CD4-positive, alpha-beta T cell treated with Interleukin-21 for 1 hour (primary cell): ENCODE data around the gene RETREG1.

Source experiments
- DNase-seq: peaks from one replicate; pipeline ENCODE4 v3.0.0-alpha.2; 2020

Gene RETREG1

DNA sequence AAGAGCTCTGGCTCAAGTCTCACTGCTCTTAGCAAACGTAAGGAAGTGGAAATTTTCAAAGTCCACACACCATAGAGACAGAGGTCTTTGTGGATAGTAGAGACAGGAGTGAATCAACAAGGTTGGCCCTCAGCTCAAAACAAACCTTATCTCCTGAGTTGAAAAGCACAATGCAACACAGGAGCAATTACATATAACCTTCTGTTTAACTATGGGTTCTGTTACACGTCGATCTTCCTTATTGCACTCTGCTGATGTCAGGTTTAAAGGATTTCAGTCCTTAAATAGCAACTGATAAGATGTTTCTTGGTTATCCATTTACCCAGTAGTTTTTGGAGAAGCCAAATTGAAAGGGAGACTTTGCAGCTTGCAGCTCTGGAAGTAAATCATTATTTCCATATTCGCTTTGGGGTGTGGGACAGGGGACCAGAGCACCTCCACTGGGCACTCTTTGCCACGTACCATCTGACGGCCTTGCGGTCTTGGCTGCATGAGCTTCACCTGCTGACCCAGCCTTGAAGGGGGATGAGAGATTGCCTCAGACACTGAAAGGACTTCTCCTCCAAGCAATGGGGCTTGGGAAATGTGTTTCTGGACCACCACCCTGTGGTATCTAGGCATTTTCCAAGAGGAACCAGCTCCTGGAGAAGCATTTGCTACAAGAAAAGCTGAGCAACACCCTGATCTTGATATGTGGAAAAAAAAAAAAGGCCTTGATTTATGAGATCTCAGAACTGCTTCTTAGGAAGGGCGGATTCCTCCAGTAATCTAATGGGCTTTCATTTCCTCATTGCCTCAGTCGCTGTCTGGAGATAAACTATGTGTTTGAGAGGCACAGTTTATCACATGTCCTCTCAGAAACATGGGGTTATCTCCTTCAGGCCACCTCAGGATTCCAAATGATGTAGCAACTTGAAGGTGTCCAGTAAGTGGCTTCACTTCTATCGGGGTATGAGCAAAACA is 95.0 kb downstream of the RETREG1 start:
- DNase-seq = no peak

DNA sequence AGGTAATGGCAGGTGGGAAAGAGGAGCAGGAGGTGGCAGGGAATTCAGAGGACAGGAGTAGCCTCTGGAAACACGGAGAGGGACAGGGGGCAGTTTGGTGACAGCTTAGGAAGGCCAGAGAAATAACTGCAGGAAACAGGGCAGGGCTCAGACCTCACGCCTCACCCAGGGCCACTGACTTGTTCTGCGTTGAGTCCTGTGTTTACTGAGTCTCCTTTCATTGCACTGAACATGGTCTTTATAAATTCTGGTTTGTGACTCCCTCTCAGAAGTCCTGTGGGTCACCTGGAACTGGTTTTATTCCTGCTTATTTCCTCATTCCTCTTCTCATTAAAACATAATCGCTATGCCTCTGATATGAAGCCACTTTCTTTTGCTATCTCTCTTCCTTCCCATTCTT is 96.0 kb downstream of the RETREG1 start:
- DNase-seq = no peak

DNA sequence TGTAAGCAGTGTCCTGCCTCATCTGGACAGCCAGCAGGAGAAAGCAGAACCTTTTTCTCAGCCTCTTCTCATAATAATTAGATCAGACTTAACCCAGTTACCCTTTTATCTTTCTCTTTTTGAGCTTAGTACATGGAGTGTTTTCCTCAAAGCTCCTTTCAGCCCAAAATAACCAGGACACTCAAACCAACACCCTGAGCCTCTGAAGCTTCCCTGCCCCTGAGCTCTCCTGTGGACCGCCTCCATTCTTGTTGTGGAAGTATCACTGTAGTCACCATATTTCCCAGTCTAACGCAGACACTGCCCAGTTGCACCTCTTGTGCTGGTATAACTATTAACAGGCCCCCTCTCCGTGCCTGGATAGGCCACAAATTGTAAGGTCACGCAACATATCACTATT is 97.4 kb downstream of the RETREG1 start:
- DNase-seq = no peak

DNA sequence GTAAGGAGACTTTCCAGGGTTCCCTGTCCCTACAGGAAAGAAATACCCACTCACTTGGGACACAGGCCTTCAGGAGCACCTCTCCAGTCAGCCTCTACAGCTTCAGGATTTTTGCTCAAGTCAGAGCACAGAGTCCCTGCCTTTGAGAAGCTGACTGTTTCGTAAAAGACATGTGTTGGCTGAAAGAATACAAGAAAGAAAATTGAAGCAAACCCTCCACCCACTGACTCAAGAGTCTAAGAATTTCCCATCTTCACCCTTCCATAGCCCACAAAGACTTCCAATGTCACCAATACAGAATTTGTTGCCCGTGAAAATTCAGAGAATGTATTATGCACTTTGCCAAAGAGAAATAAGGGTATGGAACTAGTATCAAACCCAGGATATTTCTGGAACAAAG is 98.2 kb downstream of the RETREG1 start:
- no peak for DNase-seq

DNA sequence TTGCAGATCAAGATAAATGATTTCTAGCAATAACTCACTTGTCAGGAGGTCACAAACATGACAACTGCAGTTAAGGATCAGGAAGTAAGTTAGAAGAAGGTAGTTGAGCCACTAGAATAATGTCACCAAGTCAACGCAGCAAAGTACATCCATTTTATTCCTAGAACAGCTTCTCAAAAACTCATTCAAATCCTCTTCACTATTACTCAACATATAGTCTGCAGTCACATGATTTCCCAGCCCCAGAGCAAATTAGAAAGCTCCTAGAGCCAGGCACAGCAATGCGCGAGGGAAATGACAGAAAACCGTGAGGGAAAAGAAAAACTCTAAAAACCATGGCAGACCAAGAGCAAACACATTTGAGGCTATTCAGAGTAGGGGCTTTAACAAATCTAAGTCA is 101.3 kb downstream of the RETREG1 start:
- no peak for DNase-seq

DNA sequence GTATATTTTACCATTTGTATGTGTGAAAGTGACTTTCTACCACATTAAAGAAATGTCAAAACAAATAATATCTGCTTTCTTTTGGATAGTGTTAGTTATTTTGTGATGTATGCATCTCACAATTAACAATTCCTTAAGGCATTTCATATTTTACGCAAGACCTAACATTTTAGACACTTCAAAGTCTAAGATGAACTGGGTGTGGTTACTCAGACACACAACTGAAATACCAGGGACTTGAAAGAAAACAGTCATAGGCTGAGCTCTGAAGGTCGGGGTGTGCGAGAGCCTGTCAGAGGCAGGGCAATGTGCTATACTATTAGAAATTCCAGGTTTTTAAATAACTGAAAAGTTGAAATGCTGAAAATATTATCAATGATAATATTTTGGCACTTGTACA is 106.7 kb downstream of the RETREG1 start:
- DNase-seq = no peak

DNA sequence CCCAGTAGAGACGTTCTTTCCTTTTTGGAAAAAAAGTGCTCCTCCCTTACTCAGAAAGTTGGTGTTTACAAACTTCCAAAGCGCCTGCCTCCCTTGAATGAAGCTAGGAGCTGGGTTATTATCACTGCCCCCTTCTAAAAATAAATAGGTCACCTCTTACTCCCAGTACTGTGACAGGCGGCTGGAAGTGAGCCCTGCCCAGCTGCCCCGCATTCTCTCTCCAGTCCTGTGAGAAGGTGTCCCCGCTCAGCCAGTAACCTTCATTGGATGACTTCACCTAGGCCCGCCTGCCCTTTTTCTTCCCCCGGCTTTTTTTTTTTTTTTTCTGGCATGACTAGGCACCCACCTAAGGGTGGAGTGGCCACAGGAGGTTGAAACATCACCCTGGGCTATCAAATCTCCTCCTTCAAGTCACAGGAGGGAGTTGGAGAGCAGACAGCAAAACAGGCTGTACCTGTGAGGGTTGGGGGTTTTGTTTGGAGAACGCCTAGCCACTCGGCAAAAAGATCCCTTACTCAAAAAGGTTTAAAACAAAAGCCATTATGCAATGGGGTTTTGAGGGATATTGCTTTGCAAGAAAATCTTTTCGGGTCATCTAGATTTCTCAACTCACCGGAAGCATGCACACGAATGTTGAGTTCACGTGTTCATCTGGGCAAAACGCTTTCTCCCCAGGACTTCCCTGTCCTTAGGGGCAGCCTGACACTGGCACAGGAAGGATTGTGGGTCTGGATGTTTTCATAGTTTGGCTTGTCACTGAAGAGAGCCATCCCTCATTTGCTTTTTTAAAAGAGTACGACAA is 107.9 kb downstream of the RETREG1 start:
- no peak for DNase-seq

DNA sequence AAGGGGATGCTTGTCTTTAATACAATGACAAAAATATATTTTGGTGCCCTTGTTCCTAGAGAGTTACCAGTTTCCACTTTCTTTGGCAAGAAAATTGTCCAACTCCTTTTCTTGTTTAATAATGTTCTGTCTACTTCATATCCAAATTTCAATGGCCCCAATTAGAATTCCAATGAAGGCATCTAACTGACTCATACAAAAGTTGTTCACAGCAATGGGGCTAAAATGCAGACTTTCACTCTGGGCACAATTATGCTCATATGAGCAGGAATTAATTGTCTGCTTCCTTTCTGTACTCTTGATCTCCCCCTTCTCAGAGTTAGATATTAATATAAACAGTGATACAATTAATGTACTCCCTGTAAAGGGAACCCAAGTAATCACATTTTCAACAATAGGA is 109.1 kb downstream of the RETREG1 start:
- no peak for DNase-seq

DNA sequence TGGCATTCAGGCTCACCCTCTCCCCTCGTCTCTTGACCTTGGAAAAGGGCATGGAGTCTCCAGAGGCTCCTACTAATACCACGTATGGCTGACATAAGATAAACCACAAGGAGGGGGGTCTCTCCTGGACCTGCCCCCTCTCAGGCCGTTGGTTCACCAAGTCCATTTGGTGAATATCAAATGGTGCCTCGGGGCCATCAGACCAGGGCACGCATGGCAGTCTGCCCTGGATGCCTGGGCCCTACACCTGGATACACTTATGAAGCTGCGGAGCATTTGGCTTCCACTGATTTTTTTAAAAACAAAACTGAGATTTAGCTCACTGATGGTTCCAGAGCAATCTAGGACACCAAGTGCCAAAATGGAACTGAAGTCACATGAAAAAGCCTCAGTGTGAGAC is 110.9 kb downstream of the RETREG1 start:
- no peak for DNase-seq

DNA sequence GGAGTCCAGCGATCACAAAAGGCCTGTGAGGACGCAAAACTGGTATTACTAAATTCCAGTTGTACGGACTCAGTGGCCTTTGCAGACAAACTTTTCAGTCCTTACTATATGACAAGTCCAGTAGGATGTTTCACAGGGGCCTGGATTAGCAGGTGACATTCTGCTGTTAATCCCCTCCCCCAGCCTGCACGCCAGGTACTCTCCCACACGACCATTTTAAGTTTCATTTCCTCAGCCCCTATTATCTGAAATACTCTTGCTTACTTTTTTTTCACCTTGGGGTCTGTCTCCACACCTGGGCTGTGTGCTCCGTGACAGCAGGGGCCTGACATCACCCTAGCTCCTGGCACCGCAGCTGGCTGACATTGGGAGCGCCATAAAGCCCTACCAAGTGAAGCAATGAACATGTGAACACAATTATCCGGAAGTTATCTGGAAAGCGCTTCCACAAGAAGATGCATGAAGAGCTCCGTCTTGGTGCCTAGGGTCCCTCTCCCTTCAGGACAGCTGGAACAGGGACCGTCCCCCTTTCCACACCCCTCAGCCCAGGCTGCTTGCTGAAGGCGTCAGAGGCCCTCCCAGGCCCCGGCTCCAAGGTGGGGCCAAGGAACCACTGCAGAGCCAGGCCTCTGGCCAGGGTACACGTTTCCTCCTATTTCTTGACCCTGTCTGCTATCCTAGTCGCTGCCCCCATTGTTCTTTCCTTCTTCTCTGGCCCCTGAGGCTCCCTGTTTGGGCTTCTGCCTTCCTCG is 111.5 kb downstream of the RETREG1 start:
- no peak for DNase-seq

DNA sequence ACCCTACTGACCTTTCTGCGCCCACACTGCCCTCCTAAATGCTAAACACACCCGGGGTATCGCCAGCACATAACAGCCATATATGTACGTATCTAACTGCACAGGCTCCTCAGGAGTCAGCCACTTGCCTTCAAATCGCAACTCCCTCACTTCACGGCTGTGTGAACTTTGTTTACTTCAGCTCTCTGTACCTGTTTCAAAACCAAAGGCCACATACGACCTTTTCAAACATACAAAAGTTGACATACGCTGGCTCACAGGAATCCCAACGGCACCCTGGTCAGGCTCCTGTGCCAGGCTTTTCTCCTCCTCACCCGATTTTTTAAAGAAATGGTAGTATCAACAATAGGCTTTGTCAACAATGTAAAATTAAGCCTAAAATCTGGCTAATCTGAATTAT is 112.2 kb downstream of the RETREG1 start:
- DNase-seq = no peak

DNA sequence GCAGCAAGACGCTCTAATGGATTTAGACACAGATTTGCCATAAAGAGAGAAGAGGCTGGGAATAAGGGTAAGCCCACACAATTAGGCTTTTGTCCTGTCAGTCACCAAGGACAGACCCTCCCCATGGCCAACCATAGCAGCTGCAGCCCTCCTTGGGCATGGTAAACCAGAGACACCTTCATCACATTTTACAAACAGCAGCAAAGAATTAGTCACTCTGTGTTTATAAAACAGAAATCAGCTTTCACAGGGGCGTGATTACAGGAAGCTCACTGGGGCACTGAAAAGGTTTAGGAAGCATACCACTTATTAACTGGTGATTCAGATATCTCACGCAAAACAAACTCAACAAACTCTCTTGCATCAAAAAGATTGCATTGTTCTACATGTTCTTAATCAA is 113.9 kb downstream of the RETREG1 start:
- no peak for DNase-seq

DNA sequence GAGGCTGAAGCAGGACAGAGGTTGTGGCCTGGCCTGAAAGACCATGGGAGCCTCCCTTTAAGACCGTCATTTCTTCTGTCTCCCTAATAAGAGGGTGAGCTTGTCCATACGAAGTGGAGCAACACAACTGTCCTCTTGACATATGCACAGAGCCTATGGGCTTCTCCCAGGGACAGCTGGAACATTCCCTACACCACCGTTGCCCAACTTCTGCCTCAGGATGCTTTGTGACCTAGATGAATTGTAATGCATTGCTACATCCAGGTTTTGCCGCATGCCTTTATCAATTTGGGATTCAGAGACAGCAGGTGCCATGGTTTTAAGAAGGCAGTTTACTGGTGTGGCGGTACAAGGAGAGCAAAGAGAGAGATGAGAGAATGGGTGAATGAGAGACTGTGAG is 116.8 kb downstream of the RETREG1 start:
- no peak for DNase-seq

DNA sequence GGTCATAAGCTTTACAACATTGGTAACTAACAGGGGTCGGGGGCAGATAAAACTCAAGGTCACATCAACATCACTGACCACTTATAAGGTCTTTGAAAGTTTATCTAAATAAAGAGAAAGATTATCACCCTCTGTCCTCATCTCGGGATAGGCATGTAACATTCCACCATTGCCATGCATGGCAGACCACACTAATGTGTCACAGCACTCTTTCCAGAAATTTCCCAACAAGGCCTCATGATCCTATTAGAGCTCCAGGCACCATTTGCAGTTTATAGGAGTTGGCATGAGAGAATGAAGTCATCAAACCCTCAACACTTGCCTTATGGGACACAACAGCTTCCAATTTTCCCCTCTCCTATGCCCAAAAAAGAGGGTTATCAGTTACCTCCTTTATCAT is 119.3 kb downstream of the RETREG1 start:
- no peak for DNase-seq

DNA sequence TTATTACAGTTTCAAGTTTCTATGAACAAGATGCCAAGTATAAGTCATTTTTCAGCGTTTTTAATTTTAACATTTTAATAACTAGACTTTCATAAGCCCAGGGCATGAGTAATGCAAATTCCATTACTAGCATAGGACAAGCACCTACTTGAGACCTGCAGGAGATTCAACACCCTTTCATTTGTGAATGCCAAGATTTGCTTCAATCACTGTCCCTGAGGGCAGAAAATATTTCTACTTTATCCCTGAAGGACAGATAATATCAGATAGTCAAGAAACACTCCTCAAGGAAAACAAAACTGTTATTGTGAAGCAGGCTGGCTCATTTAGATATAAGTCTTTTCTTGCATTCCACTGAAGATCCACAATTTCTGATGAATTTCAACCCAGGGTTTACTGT is 123.5 kb downstream of the RETREG1 start:
- DNase-seq = no peak

DNA sequence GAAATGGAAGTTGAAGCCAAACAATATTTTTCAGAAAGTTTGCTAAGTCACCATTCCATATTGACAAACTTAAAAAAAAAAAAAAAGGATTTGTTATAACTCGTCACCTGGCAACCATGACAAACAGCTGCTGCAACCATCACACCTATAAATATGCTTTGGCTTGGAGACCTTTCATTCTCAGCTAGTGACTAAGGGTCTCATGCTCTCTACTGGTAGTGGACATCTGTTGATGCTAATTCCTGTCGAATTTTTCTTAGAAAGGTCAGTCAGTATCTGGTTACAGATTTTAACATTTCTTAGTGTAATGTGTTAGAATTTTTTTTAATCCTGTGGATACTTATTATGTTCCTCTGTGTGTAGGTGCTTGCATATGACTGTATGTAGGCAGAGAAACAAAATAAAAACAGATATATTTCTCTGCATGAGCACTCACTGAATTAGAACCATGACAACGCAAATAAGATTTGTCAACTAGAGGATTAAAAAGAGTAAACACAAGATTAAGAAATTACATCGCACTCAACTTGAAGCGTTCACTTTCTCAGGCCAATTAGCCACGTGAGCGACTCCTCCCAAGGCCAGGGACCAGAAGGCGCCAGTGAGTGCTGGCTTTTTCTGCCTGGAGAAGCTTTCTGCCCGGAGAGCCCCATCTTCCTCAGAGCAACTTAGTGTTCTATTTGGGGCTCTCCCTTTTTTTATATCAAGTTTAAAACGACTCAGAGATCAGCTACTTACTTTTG is 124.2 kb downstream of the RETREG1 start:
- DNase-seq = no peak

DNA sequence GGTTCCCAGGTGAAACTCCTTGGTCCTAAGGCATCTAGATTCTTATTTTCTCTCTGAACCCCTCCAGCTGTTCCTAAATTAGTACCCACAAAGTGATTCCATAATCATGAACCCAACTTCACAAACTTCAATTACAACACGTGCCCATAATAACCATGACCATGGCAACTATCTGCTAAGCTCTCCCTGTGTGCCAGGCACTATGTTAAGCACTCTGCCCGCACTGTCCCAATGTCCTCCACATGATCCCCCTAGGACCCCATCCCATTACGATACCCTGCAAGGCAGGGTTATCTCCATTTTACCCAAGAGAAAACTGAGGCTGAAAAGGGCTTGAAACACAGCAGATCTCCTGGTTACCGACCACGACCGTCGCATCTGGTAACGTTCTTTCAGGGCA is 125.9 kb downstream of the RETREG1 start:
- no peak for DNase-seq

DNA sequence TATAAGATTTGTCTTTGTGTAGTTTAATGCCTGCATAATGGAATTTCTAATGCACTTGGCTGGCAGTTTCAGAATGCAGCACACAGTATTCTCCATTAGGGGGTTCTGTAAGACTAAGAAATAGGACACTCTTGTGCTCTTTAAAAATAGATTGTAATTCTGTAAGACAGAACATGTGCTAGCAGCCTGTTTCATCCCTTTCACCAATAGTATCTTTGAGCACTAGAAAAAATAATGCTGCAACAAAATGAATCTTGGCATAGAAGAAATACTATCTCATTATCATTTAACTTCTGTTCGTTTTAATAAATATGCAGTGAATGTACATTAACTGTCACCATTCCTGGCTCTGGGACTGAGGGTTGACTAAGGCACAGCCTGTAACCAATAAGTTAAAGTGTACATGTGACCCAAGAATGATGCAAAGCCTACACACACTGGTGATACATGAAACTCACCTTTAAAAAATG is 127.4 kb downstream of the RETREG1 start:
- peak; percentile 23 for DNase-seq

DNA sequence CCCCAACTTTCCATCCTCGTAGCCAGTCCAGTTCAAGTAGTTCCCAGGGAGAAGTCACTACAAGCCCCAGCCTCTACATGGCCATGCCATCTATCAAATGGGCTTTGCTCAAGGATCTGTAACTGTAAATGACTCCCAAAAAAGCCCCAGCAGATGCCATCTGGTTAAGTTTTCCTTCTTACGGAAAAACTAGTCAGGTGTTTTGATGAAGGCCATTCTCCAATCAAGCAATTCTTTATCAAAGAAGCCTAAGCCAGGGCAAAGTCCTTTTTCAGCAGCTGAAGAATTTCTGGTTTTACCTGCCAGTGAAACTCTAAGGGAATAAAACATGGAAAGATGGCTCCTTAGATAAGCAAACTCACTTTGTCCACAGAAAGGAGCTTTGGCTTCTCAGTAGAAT is 129.3 kb downstream of the RETREG1 start:
- DNase-seq = no peak

DNA sequence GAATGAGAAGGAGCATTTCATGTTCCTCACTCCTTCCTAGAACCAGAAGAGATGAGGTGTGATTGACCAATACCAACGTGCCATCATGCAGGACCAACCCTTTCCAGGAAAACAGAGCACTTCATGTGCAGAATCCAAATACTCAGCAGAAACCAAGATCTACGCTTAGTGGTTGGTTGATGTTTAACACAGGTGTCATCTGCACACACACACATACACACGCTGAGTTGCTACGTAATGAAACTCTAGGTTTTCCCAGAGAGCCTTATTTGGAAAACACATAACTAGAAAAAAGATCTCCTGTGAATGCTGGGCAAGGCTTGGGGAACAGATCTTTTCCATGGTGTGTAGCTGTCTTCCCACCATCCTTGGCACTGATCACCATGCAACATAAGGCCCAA is 130.1 kb downstream of the RETREG1 start:
- DNase-seq = no peak

DNA sequence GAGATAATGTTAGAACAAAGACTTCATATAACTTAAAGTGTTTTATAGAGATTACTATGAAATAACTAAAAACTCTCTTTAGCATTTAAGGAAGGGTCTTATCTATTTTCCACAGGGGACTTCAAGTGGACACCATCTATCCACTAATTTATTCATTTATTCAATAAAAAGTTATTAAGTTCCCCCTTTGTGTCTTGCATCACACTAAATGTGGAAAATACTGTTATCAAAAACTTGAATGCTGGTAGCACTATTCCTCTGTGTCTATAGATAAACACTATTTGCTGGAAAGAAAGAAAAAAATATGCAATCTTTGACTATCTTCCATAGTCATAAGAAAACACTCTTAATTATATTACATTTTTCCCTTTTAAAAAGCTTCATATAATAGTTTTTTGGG is 131.1 kb downstream of the RETREG1 start:
- DNase-seq = no peak

DNA sequence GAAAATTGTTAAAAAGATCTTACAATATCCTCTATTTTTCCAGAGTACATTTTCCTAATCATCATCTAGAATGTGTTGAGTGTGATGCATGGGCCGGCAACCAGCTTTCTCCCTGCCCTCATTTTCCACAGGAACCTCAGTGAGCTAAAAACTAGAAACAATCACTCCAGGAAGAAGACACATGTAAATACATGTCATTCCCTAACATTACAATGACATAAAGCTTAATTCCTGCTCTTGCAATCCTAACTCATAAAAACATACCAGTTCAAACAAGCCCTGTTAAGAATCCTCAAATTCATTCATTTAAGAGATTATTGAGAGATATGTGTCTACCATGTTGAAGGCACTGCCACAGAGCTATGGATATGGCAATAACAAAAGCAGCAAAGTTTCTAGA is 132.7 kb downstream of the RETREG1 start:
- DNase-seq = no peak

DNA sequence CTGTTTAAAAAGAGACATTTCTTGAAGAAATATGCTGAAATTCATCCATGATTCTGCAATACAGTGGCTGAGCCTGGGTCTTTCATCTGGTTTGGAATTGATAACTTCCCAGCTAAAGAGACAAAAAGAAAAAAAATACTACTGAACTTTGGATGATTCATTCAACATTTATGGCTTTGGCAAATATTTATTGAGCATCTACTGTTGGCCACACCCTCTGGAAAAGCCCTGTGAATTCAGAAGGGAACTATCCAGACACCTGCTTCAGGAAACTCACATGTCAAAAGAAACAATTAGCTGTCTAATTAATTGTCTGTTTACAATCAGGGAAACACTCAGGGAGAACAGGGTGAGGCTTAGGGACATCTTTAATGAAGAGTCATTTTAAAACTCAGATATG is 133.4 kb downstream of the RETREG1 start:
- DNase-seq = no peak
